Measurements from ENCODE around the gene USP48. TPM values are rescaled to one million over a fixed set of nuclear protein-coding genes. Genes with fewer than 3 reads are reported as not detected.

USP48 gene
- total RNA-seq, 2 experiments from 2014 or later = 73.3 to 76.0 TPM

DNA sequence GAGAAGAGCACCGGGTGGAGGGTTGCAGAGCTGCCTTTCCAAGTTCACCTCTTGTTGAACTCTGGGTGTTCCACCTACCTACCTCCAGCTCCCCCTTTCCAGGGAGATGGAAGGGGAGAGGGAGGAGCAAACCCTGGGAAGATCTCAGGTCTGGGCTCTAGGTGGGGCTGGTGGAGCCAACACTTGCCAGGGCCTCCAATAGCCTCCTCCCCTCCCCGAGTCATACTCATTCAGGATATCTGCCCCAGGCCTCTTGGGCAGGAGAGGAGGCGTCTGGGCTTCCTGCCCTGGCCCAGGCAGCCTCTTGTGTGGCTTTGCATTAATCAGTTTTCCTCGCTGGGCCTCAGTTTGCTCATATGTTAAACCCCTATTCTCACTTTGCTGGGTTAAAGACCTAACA lies 127.2 kb downstream of the USP48 start:
- Histone ChIP-seq H3K4me3 (ENCODE audit: low read length) (no peak overlapping the region), H3K27me3 (ENCODE audit: control insufficient read depth in 1 of 2, insufficient read depth in 2 of 2, low read length in 2 of 2) (peaks cover 0 to 4% of the 10 kb centered on the region in 2 experiments), H3K4me1 (ENCODE audit: insufficient read depth, low read length) (peaks cover 18% of the 10 kb centered on the region), H3K9me3 (ENCODE audit: control insufficient read depth in 1 of 2, insufficient read depth in 1 of 2, low read length in 2 of 2) (no peaks in the 10 kb centered on the region), H3K27ac (ENCODE audit: low read depth in 1 of 2, low read length in 2 of 2) (no peak overlapping the region), H3K36me3 (ENCODE audit: insufficient read depth, low read length) (no peaks in the 10 kb centered on the region)
- CTCF ChIA-PET = no interaction called here
- Mint-ChIP-seq H3K9me3 (no peaks in the 10 kb centered on the region), H3K4me1 (ENCODE audit: low read depth) (peaks cover 22% of the 10 kb centered on the region), H3K4me3 (no peak overlapping the region), H3K27me3 (peaks cover 6% of the 10 kb centered on the region), H3K36me3 (ENCODE audit: low read depth) (no peaks in the 10 kb centered on the region), H3K27ac (no peak overlapping the region)
- POLR2A ChIA-PET = no interaction called here
- intact Hi-C loops (cut with DNase I, micrococcal nuclease) = loop anchor here (5.0 to 10.0 kb wide), 6 partner anchors 127 to 438 kb away; partner anchors contain the start of gene USP48 (in 1 of the 2)
- DNase-seq = no peak
- no peak for ATAC-seq (ENCODE audit: poor library complexity)
- TF ChIP-seq, protein P1, sequence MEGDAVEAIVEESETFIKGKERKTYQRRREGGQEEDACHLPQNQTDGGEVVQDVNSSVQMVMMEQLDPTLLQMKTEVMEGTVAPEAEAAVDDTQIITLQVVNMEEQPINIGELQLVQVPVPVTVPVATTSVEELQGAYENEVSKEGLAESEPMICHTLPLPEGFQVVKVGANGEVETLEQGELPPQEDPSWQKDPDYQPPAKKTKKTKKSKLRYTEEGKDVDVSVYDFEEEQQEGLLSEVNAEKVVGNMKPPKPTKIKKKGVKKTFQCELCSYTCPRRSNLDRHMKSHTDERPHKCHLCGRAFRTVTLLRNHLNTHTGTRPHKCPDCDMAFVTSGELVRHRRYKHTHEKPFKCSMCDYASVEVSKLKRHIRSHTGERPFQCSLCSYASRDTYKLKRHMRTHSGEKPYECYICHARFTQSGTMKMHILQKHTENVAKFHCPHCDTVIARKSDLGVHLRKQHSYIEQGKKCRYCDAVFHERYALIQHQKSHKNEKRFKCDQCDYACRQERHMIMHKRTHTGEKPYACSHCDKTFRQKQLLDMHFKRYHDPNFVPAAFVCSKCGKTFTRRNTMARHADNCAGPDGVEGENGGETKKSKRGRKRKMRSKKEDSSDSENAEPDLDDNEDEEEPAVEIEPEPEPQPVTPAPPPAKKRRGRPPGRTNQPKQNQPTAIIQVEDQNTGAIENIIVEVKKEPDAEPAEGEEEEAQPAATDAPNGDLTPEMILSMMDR (IDR thresholded peaks at IDR 0.05) = no peak

DNA sequence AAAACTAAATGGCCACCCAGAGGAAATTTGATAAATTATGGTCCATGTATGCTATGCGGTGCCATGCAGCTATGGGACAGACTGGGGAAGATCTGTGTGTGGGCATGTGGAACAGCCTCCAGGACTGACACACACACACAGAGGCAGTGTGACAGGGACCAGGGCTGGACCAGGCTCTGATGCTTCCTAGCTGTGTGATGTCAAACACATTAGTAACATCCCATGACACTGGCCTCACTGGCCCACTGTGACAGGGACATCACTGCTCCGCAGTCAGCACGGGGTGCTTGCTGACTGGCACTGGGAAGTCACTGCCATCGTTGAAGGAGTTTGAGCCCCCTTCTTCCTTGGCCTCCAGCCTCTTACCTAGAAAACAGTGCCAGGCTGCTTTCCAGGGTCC lies 127.7 kb downstream of the USP48 start:
- intact Hi-C loops (cut with DNase I, micrococcal nuclease) = loop anchor here (5.0 to 10.0 kb wide), 6 partner anchors 127 to 438 kb away; partner anchors contain the start of gene USP48 (in 1 of the 2)

DNA sequence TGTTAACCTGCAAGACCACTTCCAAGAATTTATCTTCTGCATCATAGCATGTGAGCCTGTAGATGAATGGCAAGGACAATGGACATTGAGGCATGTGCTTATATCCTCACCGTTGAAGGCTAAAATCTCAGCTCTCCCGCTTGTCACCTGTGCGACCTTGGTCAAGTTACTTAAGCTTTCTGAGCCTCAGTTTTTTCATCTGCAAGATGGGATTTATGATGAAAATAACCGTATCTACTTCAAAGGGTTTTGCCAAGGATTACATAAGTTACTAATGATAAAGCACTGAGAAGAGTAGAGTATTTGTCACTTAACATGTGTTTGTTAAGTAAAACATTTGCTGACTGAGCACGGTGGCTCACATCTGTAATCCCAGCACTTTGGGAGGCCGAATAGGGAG lies 128.7 kb downstream of the USP48 start:
- H3K4me3 Mint-ChIP-seq = peak overlapping the region; percentile 3
- CTCF ChIA-PET = no interaction called here

More for the DNA sequence above, 127.7 kb downstream of the USP48 start:
- no peaks in the 10 kb centered on the region for H3K36me3 Mint-ChIP-seq (ENCODE audit: low read depth)
- Histone ChIP-seq H3K36me3 (ENCODE audit: insufficient read depth, low read length) (no peaks in the 10 kb centered on the region), H3K27me3 (ENCODE audit: control insufficient read depth in 1 of 2, insufficient read depth in 2 of 2, low read length in 2 of 2) (peaks cover 2 to 4% of the 10 kb centered on the region in 2 experiments), H3K27ac (ENCODE audit: low read depth in 1 of 2, low read length in 2 of 2) (no peak overlapping the region), H3K4me3 (ENCODE audit: low read length) (no peak overlapping the region), H3K4me1 (ENCODE audit: insufficient read depth, low read length) (peaks cover 23% of the 10 kb centered on the region), H3K9me3 (ENCODE audit: control insufficient read depth in 1 of 2, insufficient read depth in 1 of 2, low read length in 2 of 2) (no peaks in the 10 kb centered on the region)
- TF ChIP-seq, protein P1 (IDR thresholded peaks at IDR 0.05) = no peak
- H3K4me3 Mint-ChIP-seq = no peak overlapping the region
- H3K27me3 Mint-ChIP-seq = peaks cover 3% of the 10 kb centered on the region
- peaks cover 23% of the 10 kb centered on the region for H3K4me1 Mint-ChIP-seq (ENCODE audit: low read depth)
- ChIA-PET CTCF (no interaction called here), POLR2A (no interaction called here)
- H3K27ac Mint-ChIP-seq = no peak overlapping the region
- DNase-seq = no peak
- ATAC-seq (ENCODE audit: poor library complexity) = no peak
- no peaks in the 10 kb centered on the region for H3K9me3 Mint-ChIP-seq

More for the DNA sequence above, 128.7 kb downstream of the USP48 start:
- Histone ChIP-seq H3K4me3 (ENCODE audit: low read length) (no peak overlapping the region), H3K4me1 (ENCODE audit: insufficient read depth, low read length) (peaks cover 15% of the 10 kb centered on the region), H3K36me3 (ENCODE audit: insufficient read depth, low read length) (no peaks in the 10 kb centered on the region), H3K27me3 (ENCODE audit: control insufficient read depth in 1 of 2, insufficient read depth in 2 of 2, low read length in 2 of 2) (peaks cover 4% of the 10 kb centered on the region in 2 experiments), H3K27ac (ENCODE audit: low read depth in 1 of 2, low read length in 2 of 2) (no peak overlapping the region), H3K9me3 (ENCODE audit: control insufficient read depth in 1 of 2, insufficient read depth in 1 of 2, low read length in 2 of 2) (no peaks in the 10 kb centered on the region)
- Mint-ChIP-seq H3K27ac (no peak overlapping the region), H3K27me3 (no peaks in the 10 kb centered on the region), H3K36me3 (ENCODE audit: low read depth) (no peaks in the 10 kb centered on the region), H3K9me3 (no peaks in the 10 kb centered on the region), H3K4me1 (ENCODE audit: low read depth) (peaks cover 17% of the 10 kb centered on the region)
- TF ChIP-seq, protein P1 (IDR thresholded peaks at IDR 0.05) = no peak
- ATAC-seq (ENCODE audit: poor library complexity) = no peak
- intact Hi-C loops (cut with DNase I, micrococcal nuclease) = loop anchor here in 1 of 2 experiments (10.0 kb wide), 1 partner anchor 399 kb away; no protein-coding TSS in a partner anchor
- POLR2A ChIA-PET = no interaction called here
- no peak for DNase-seq

Measured in CD4-positive, alpha-beta T cell (primary cell).